ENCODE data around the gene GABRP. TPM values are rescaled to one million over a fixed set of nuclear protein-coding genes. Genes with fewer than 3 reads are reported as not detected.

GABRP gene
- total RNA-seq, 1 donor from 2014 or later = 3.1 TPM

DNA sequence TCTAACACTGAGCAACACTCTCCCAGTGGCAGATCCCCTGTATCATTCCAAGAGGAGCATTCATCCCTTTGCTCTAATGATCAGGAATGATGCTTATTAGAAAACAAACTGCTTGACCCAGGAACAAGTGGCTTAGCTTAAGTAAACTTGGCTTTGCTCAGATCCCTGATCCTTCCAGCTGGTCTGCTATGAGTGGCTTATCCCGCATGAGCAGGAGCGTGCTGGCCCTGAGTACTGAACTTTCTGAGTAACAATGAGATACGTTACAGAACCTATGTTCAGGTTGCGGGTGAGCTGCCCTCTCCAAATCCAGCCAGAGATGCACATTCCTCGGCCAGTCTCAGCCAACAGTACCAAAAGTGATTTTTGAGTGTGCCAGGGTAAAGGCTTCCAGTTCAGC lies 29.7 kb downstream of the GABRP start:
- Mint-ChIP-seq H3K36me3 (ENCODE audit: insufficient read depth) (no peaks in the 10 kb centered on the region), H3K27ac (no peak overlapping the region), H3K9me3 (ENCODE audit: low read depth) (no peaks in the 10 kb centered on the region), H3K4me1 (ENCODE audit: low read depth) (no peaks in the 10 kb centered on the region), H3K4me3 (ENCODE audit: low read depth) (no peak overlapping the region), H3K27me3 (peaks cover 9% of the 10 kb centered on the region)
- TF ChIP-seq, protein P1, sequence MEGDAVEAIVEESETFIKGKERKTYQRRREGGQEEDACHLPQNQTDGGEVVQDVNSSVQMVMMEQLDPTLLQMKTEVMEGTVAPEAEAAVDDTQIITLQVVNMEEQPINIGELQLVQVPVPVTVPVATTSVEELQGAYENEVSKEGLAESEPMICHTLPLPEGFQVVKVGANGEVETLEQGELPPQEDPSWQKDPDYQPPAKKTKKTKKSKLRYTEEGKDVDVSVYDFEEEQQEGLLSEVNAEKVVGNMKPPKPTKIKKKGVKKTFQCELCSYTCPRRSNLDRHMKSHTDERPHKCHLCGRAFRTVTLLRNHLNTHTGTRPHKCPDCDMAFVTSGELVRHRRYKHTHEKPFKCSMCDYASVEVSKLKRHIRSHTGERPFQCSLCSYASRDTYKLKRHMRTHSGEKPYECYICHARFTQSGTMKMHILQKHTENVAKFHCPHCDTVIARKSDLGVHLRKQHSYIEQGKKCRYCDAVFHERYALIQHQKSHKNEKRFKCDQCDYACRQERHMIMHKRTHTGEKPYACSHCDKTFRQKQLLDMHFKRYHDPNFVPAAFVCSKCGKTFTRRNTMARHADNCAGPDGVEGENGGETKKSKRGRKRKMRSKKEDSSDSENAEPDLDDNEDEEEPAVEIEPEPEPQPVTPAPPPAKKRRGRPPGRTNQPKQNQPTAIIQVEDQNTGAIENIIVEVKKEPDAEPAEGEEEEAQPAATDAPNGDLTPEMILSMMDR (IDR thresholded peaks at IDR 0.05; ENCODE audit: unreplicated experiment) = no peak
- no peak for DNase-seq (ENCODE audit: low spot score, unreplicated experiment)

DNA sequence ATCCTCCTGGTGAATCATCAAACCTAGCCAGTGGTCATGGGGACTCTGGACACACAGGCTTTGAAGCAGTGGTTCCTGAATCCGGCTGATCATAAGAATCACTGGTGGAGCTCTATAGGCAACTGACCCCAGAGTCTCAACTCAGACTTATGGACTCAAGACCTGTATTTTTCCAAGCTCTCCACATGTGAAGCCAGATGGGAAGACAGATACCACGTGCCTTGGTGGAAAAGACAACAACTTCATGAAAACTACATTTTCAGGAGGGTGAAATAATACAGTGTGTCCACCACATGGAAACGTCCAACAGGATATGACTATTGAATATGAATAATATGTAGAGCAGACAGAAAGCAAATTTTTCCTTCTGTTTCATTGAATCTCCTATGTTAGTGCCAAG lies 33.7 kb downstream of the GABRP start:
- Mint-ChIP-seq H3K27me3 (peaks cover 12% of the 10 kb centered on the region), H3K9me3 (ENCODE audit: low read depth) (no peaks in the 10 kb centered on the region), H3K27ac (no peak overlapping the region), H3K4me1 (ENCODE audit: low read depth) (no peaks in the 10 kb centered on the region), H3K4me3 (ENCODE audit: low read depth) (no peak overlapping the region), H3K36me3 (ENCODE audit: insufficient read depth) (no peaks in the 10 kb centered on the region)
- TF ChIP-seq, protein P1 (IDR thresholded peaks at IDR 0.05; ENCODE audit: unreplicated experiment) = no peak
- no peak for DNase-seq (ENCODE audit: low spot score, unreplicated experiment)

DNA sequence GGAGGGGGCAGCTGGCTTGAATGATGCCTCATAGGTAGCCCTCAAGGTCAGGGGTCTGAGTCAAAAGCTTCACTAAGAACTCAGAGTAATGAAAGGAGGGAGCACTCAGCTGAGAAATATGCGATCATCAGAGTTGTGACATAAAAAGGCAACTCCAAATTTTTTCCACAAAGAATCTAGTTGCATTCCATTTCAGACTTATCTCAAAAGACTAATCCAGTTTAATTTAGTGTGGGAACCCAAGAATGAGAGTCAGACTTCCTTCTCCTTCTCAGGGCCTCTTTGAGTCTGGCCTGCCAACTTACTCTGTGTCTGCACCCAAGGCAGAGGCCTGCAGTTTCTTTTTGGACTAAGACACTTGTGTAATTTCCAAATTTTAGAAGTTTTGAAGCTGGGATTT lies 34.7 kb downstream of the GABRP start:
- Mint-ChIP-seq H3K4me1 (ENCODE audit: low read depth) (no peaks in the 10 kb centered on the region), H3K27ac (no peak overlapping the region), H3K36me3 (ENCODE audit: insufficient read depth) (no peaks in the 10 kb centered on the region), H3K9me3 (ENCODE audit: low read depth) (no peaks in the 10 kb centered on the region), H3K27me3 (peaks cover 12% of the 10 kb centered on the region), H3K4me3 (ENCODE audit: low read depth) (no peak overlapping the region)
- DNase-seq (ENCODE audit: low spot score, unreplicated experiment) = no peak
- TF ChIP-seq, protein P1 (IDR thresholded peaks at IDR 0.05; ENCODE audit: unreplicated experiment) = no peak

DNA sequence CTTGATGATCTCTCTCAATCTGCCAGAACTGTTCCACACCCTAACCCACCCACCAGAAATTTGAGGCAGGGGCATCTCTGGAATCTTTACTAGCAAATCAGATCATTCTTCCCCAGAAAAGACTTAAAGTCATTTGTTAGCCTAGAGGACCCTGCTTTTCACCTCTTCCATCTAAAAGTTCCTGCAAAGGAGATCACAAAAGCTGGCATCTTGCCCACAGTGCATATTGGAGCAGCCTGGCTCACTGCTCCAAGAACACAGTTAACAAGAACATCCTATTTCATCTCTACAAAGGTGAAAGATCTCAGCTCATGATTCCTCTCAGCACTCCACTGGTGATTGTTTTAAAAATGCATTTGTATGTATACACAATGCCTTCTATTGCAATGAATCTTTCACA lies 36.3 kb downstream of the GABRP start:
- Mint-ChIP-seq H3K9me3 (ENCODE audit: low read depth) (peaks cover under 1% of the 10 kb centered on the region), H3K36me3 (ENCODE audit: insufficient read depth) (no peaks in the 10 kb centered on the region), H3K27ac (no peak overlapping the region), H3K27me3 (peaks cover 12% of the 10 kb centered on the region), H3K4me3 (ENCODE audit: low read depth) (no peak overlapping the region), H3K4me1 (ENCODE audit: low read depth) (no peaks in the 10 kb centered on the region)
- DNase-seq (ENCODE audit: low spot score, unreplicated experiment) = no peak
- TF ChIP-seq, protein P1 (IDR thresholded peaks at IDR 0.05; ENCODE audit: unreplicated experiment) = no peak

DNA sequence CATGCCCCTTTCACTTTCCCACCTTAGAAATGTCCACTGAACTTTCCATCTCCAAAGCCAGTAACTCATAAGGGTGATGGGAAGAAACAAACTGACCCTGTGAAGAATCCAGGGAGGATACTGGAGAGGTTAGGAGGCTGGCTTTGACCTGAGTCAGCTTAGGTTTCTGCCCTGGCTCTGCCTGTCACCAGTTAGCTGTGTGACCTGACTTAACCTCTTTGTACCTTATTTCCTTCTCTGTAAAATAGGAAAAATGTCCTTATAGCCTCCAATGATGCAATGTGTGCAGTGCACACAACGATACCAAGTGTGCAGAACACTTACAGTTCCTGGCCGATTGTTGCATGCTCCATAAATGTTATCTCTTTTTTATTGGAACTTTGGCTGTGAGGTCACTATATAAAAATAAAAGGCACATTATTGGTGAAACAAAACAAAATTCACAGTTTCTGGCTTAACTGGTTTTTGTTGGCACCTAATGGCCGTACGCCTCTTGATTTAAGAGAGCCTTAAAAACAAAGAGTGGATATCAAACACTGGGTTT lies 37.8 kb downstream of the GABRP start:
- Mint-ChIP-seq H3K27ac (no peak overlapping the region), H3K9me3 (ENCODE audit: low read depth) (peaks cover 12% of the 10 kb centered on the region), H3K4me3 (ENCODE audit: low read depth) (no peak overlapping the region), H3K4me1 (ENCODE audit: low read depth) (no peaks in the 10 kb centered on the region), H3K36me3 (ENCODE audit: insufficient read depth) (no peaks in the 10 kb centered on the region), H3K27me3 (peaks cover 12% of the 10 kb centered on the region)
- DNase-seq (ENCODE audit: low spot score, unreplicated experiment) = no peak
- TF ChIP-seq, protein P1 (IDR thresholded peaks at IDR 0.05; ENCODE audit: unreplicated experiment) = no peak

Measured in progenitor cell of endocrine pancreas (in vitro differentiated cells).